ENCODE results near the gene FBXO36.
"Not testable (repeated sequence)": the region's sequence is repeated elsewhere in the genome, so short reads cannot be mapped to it uniquely, and the experiment has no call there.

DNA sequence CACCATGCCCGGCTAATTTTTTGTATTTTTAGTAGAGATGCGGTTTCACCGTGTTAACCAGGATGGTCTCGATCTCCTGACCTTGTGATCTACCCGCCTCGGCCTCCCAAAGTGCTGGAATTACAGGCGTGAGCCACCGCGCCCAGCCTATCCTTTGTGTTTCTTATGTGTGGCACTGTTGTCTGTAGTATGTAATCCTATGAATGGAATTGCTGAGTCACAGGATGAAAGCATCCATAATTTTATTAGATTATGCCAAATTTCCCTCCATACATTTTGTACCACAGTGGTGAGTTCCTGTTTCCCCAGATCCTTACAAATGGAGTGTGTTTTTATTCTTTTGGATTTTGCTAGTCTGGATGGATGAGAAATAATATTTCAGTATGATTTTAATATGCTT is 41.3 kb downstream of the FBXO36 start:
- TF ChIP-seq, protein P1, sequence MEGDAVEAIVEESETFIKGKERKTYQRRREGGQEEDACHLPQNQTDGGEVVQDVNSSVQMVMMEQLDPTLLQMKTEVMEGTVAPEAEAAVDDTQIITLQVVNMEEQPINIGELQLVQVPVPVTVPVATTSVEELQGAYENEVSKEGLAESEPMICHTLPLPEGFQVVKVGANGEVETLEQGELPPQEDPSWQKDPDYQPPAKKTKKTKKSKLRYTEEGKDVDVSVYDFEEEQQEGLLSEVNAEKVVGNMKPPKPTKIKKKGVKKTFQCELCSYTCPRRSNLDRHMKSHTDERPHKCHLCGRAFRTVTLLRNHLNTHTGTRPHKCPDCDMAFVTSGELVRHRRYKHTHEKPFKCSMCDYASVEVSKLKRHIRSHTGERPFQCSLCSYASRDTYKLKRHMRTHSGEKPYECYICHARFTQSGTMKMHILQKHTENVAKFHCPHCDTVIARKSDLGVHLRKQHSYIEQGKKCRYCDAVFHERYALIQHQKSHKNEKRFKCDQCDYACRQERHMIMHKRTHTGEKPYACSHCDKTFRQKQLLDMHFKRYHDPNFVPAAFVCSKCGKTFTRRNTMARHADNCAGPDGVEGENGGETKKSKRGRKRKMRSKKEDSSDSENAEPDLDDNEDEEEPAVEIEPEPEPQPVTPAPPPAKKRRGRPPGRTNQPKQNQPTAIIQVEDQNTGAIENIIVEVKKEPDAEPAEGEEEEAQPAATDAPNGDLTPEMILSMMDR (IDR thresholded peaks at IDR 0.05 in 8 of 11, conservative IDR thresholded peaks at IDR 0.05 in 3 of 11): not testable (repeated sequence)
- not testable (repeated sequence) for TF ChIP-seq POLR2A (IDR thresholded peaks at IDR 0.05)

Data from spleen (tissue), 7 donors.